Gastroesophageal sphincter (tissue), 4 donors: Measurements from ENCODE around the gene GPATCH8. TPM values are rescaled to one million over a fixed set of nuclear protein-coding genes. Genes with fewer than 3 reads are reported as not detected.
A peak's percentile ranks its signal among the peaks of the same experiment; 100 is the strongest.

ENCODE experiments used
- ATAC-seq: fragments of 150-250 bp; one replicate; pipeline ENCODE4 v1.9.1; 2016; ENCODE audit warnings: mild to moderate bottlenecking, moderate library complexity
- H3K27ac ChIP-seq, 4 donors: fragments of 200-600 bp; sonication (generic) in 3 of 4; 1 replicate in 3 of 4; 2 replicates in 1 of 4; pipeline ENCODE4 v1.5.1; 2016 to 2019
- H3K27me3 ChIP-seq: fragments of 200-600 bp; sonication (generic); one replicate; pipeline ENCODE4 v1.5.1; 2019
- H3K36me3 ChIP-seq, 2 donors: fragments of 200-600 bp; sonication (generic); one replicate each; pipeline ENCODE4 v1.5.1; 2019; ENCODE audit warnings: control low read depth in 1 of 2
- H3K4me1 ChIP-seq, 3 donors: fragments of 200-600 bp; sonication (generic); 1 replicate in 2 of 3; 2 replicates in 1 of 3; pipeline ENCODE4 v1.5.1; 2016 to 2019; ENCODE audit warnings: control low read depth in 2 of 3
- H3K4me3 ChIP-seq, 2 donors: fragments of 200-600 bp; sonication (generic); one replicate each; pipeline ENCODE4 v1.5.1; 2019; ENCODE audit warnings: mild to moderate bottlenecking in 1 of 2, moderate library complexity in 1 of 2
- H3K9me3 ChIP-seq, 3 donors: fragments of 200-600 bp; sonication (generic); one replicate each; pipeline ENCODE4 v1.5.1; 2017 to 2019; ENCODE audit warnings: control low read depth in 2 of 3
- EP300 ChIP-seq: sonication (generic); formaldehyde crosslinking; IDR thresholded peaks from one replicate; pipeline ENCODE4 v1.6.1; 2017; ENCODE audit warnings: antibody characterized with exemption, mild to moderate bottlenecking
- POLR2A ChIP-seq, 2 donors: fragments of 450-650 bp; IDR thresholded peaks; one replicate each; pipeline ENCODE4 v1.6.1; 2017; ENCODE audit warnings: antibody characterized with exemption in 2 of 2, mild to moderate bottlenecking in 2 of 2, moderate library complexity in 1 of 2
- POLR2AphosphoS5 ChIP-seq: sonication (generic); formaldehyde crosslinking; IDR thresholded peaks from one replicate; pipeline ENCODE4 v1.6.1; 2017; ENCODE audit warnings: antibody characterized with exemption
- WGBS, 2 donors: methylation state at CpG; one replicate each; pipeline ENCODE4 v1.1.5; 2018; ENCODE audit warnings: low coverage in 1 of 2; 5-methylcytosine and 5-hydroxymethylcytosine counted together
- total RNA-seq, 4 donors: library from RNA; depleted of rRNA; stranded (reverse); fragments of >200 nt; gene quantifications; one replicate each; pipeline ENCODE4 v1.1.0, GENCODE V29; 2016
- TF ChIP-seq, protein P1 (sequence below), 4 experiments: fragments of 200-600 bp in 2 of 4; fragments of 450-650 bp in 2 of 4; sonication (generic) in 1 of 4; IDR thresholded peaks; one replicate each; pipeline ENCODE4 v1.5.1; 2017 to 2019; ENCODE audit warnings: antibody characterized with exemption in 4 of 4, mild to moderate bottlenecking in 2 of 4, moderate library complexity in 2 of 4

The GPATCH8 gene
- total RNA-seq, 4 donors from 2014 or later = 21.8 to 54.6 (median 33.9) TPM

DNA sequence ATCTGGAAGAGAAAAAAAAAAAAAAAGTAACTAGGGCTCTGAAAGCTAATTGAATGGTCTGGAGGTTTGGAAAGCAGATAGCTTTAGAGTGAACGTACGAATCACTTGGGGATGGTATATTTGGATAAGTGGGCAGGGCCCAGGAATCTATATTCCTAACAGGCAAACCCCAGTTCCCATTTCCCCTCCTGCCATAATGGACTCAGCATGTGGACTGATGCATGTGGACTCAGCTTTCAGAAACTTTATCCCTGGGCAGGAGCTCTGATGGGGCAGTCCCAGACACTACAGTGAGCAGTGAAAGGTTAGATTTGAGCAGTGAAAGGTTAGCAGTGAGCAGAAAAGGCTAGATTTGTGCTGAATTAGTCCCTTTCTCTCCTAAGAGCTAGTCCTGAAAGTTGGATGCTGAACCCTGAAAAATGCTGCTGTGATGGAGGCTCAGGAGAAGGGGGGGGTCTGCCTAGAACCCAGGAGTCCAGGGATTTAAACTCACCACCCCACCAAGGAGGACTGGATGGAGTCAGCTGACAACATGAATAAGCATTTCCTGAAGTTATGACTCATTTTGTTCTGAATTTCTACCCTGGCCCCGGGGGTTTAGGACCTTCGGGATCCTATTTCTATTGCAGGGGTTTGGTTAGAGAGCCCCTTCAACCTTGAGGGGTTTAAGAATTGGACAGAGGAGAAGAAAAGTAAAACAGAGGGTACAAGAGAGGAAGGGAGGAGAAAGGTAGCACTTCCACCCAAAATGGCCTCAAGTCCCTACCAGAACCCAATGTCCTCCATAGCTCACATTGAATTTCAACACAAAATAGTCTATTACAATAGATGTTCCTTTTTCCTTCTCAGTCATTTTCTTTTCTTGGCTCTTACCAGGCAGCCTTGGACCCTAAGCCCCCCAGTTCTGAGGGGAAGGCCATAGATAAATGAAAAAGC, 43.7 kb upstream of the GPATCH8 start:
- no peak for ATAC-seq
- Histone ChIP-seq H3K4me3 (no peak overlapping the region), H3K36me3 (no peaks in the 10 kb centered on the region), H3K9me3 (peaks cover 0 to 5% (median 0%) of the 10 kb centered on the region in 3 donors), H3K27me3 (peaks cover 52% of the 10 kb centered on the region), H3K27ac (peak overlapping the region in 1 of 4 donors; percentile 29), H3K4me1 (no peaks in the 10 kb centered on the region)
- WGBS, 2 donors = 50% methylated on average over 2 to 4 of the region's 4 CpGs
- TF ChIP-seq, protein P1, sequence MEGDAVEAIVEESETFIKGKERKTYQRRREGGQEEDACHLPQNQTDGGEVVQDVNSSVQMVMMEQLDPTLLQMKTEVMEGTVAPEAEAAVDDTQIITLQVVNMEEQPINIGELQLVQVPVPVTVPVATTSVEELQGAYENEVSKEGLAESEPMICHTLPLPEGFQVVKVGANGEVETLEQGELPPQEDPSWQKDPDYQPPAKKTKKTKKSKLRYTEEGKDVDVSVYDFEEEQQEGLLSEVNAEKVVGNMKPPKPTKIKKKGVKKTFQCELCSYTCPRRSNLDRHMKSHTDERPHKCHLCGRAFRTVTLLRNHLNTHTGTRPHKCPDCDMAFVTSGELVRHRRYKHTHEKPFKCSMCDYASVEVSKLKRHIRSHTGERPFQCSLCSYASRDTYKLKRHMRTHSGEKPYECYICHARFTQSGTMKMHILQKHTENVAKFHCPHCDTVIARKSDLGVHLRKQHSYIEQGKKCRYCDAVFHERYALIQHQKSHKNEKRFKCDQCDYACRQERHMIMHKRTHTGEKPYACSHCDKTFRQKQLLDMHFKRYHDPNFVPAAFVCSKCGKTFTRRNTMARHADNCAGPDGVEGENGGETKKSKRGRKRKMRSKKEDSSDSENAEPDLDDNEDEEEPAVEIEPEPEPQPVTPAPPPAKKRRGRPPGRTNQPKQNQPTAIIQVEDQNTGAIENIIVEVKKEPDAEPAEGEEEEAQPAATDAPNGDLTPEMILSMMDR (IDR thresholded peaks at IDR 0.05) = no peak
- TF ChIP-seq POLR2A (IDR thresholded peaks at IDR 0.05) (no peak), POLR2AphosphoS5 (no peak), EP300 (no peak)

DNA sequence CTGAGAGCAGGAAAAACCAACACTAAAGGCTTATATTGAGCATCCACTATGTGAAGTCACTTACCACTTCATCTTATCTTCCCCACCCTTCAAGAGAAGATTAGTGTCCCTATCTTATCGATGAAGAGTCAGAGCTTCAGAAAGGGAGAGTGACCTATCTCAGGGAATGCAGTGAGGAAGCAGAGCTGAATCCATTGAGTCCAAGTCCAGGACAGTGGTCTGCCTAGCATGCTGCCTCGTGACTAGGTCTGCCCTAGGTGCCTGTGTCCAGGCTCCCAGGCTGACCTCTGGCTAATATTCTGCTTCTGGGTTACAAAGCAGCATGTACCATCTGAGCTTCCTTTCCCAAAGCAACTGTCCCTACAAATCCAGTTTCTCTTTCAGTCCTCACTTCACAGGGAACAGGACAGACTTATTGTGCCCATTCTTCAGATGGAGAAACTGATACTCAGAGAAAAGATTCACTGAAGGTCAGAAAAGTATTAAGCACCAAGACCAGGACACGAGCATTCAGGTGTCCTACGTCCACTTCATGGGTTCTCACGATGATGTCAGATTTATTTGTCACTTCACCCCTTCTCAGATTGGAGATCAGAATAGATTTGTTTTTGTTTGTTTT, 40.8 kb upstream of the GPATCH8 start:
- TF ChIP-seq POLR2A (IDR thresholded peaks at IDR 0.05) (no peak), EP300 (no peak), POLR2AphosphoS5 (no peak)
- no peak overlapping the region for H3K4me3 ChIP-seq
- H3K4me1 ChIP-seq = no peaks in the 10 kb centered on the region
- peaks cover 0 to 5% (median 0%) of the 10 kb centered on the region in 3 donors for H3K9me3 ChIP-seq
- no peaks in the 10 kb centered on the region for H3K36me3 ChIP-seq
- 67 to 92% methylated on average over 3 to 4 of the region's 5 CpGs for WGBS, 2 donors
- no peak overlapping the region for H3K27ac ChIP-seq
- H3K27me3 ChIP-seq = peaks cover 80% of the 10 kb centered on the region
- ATAC-seq = no peak

GRCh38 chr17:44543213-44543904, 40.2 kb upstream of the GPATCH8 start:
- TF ChIP-seq, protein P1 (IDR thresholded peaks at IDR 0.05) = no peak
- TF ChIP-seq POLR2A (IDR thresholded peaks at IDR 0.05) = no peak
- TF ChIP-seq POLR2AphosphoS5 = no peak
- TF ChIP-seq EP300 = no peak
- H3K36me3 ChIP-seq = no peaks in the 10 kb centered on the region
- no peak for ATAC-seq
- WGBS, 2 donors = 27 to 42% methylated on average over 3 of the region's 5 CpGs
- H3K27ac ChIP-seq = no peak overlapping the region
- peaks cover 76% of the 10 kb centered on the region for H3K27me3 ChIP-seq
- no peaks in the 10 kb centered on the region for H3K4me1 ChIP-seq
- H3K9me3 ChIP-seq = peaks cover 0 to 5% (median 0%) of the 10 kb centered on the region in 3 donors
- no peak overlapping the region for H3K4me3 ChIP-seq

DNA sequence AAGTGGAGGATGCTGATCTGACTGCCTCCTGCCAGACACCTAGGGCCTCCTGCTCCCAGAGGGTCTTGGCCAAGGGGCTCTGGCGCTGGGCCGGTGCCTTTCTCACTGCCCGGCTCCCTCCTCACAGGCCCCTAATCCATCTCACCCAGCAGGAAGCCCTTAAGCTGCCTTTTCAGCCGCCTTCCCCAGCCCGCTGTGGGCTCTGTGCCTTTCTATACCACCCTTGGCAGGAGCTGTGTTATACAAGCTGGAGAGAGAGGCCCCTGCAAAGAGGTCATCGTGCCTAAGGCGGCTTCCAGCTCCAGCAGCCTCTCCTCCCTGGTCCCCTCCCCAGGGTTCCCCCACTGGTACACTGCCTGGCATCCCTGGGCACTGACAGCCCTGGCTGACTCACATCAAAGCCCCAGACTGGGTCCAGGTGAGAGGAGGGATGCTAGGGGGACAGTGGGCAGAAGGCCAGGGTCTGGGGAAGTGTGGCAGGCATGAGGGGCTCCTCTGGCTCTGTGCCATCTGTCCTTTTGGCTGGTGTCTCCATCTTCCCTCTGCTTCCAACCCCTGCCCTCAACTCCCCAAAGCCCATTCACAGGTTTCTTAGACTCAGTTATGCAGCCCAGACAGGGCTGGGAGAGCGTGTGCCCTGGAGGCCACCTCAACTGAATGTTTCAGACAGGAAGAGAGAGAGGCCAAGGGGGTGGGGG, 38.8 kb upstream of the GPATCH8 start:
- TF ChIP-seq, protein P1 (IDR thresholded peaks at IDR 0.05) = no peak
- TF ChIP-seq POLR2A (IDR thresholded peaks at IDR 0.05) (no peak), POLR2AphosphoS5 (no peak), EP300 (no peak)
- ATAC-seq = no peak

More for the DNA sequence above, 38.8 kb upstream of the GPATCH8 start:
- H3K4me3 ChIP-seq = no peak overlapping the region
- peaks cover 0 to 5% (median 0%) of the 10 kb centered on the region in 3 donors for H3K9me3 ChIP-seq
- no peak overlapping the region for H3K27ac ChIP-seq
- H3K36me3 ChIP-seq = no peaks in the 10 kb centered on the region
- 67 to 79% methylated on average over 4 to 7 of the region's 8 CpGs for WGBS, 2 donors
- peaks cover 63% of the 10 kb centered on the region for H3K27me3 ChIP-seq
- no peaks in the 10 kb centered on the region for H3K4me1 ChIP-seq
